Stimulated activated CD4-positive, alpha-beta T cell treated with anti-CD3 and anti-CD28 coated beads, Interleukin-1b, Interleukin-23, amount 100 ng/mL, for 4 hours (primary cell): ENCODE data around the gene UBR4.
A peak's percentile ranks its signal among the peaks of the same experiment; 100 is the strongest.
"Not testable (repeated sequence)": the region's sequence is repeated elsewhere in the genome, so short reads cannot be mapped to it uniquely, and the experiment has no call there.

ENCODE experiments used
- DNase-seq, 2 donors: peaks; one replicate each; pipeline ENCODE4 v3.0.0-alpha.2; 2020; ENCODE audit warnings: low read depth in 2 of 2

The UBR4 gene

GRCh38 chr1:19220080-19220846 is 10.2 kb upstream of the UBR4 start:
- DNase-seq: no peak

- no peak for DNase-seq
Observed at GRCh38 chr1:19219451-19219850, 9.4 kb upstream of the UBR4 start.

- not testable (repeated sequence) for DNase-seq
Observed at GRCh38 chr1:19216585-19216984, 6.5 kb upstream of the UBR4 start.

- DNase-seq: no peak
Observed at GRCh38 chr1:19213580-19213979, 3.5 kb upstream of the UBR4 start.

- DNase-seq: no peak
Observed at GRCh38 chr1:19212167-19212566, 2.1 kb upstream of the UBR4 start.

- no peak for DNase-seq
Observed at GRCh38 chr1:19210772-19211549, 895 bp upstream of the UBR4 start.

GRCh38 chr1:19209439-19209989 is 552 bp downstream of the UBR4 start:
- DNase-seq: peak; percentile 26 to 53

- no peak for DNase-seq
Observed at GRCh38 chr1:19208710-19209438, 1.2 kb downstream of the UBR4 start.

GRCh38 chr1:19206947-19207346 is 3.1 kb downstream of the UBR4 start:
- no peak for DNase-seq

GRCh38 chr1:19205845-19206244 is 4.2 kb downstream of the UBR4 start:
- DNase-seq: no peak

- no peak for DNase-seq
Observed at GRCh38 chr1:19205403-19205802, 4.7 kb downstream of the UBR4 start.

GRCh38 chr1:19204446-19205266 is 5.4 kb downstream of the UBR4 start:
- no peak for DNase-seq

- no peak for DNase-seq
Observed at GRCh38 chr1:19203440-19203839, 6.6 kb downstream of the UBR4 start.

- DNase-seq: no peak
Observed at GRCh38 chr1:19202396-19202795, 7.7 kb downstream of the UBR4 start.

- DNase-seq: no peak
Observed at GRCh38 chr1:19199969-19200604, 10.0 kb downstream of the UBR4 start.

GRCh38 chr1:19199329-19199968 is 10.6 kb downstream of the UBR4 start:
- DNase-seq: no peak

- no peak for DNase-seq
Observed at GRCh38 chr1:19198820-19199219, 11.2 kb downstream of the UBR4 start.

- no peak for DNase-seq
Observed at GRCh38 chr1:19197845-19198244, 12.2 kb downstream of the UBR4 start.

- no peak for DNase-seq
Observed at GRCh38 chr1:19196331-19196730, 13.7 kb downstream of the UBR4 start.

GRCh38 chr1:19193004-19193403 is 17.1 kb downstream of the UBR4 start:
- DNase-seq: no peak
